Bone marrow (tissue), 2 donors: Measurements from ENCODE around the gene CTAGE15.
"Not testable (repeated sequence)": the region's sequence is repeated elsewhere in the genome, so short reads cannot be mapped to it uniquely, and the experiment has no call there.

Source experiments
- DNase-seq, 2 donors: peaks; one replicate each; lab custom pipeline; 2025; lab: John Stamatoyannopoulos, UW

Gene CTAGE15, protein sequence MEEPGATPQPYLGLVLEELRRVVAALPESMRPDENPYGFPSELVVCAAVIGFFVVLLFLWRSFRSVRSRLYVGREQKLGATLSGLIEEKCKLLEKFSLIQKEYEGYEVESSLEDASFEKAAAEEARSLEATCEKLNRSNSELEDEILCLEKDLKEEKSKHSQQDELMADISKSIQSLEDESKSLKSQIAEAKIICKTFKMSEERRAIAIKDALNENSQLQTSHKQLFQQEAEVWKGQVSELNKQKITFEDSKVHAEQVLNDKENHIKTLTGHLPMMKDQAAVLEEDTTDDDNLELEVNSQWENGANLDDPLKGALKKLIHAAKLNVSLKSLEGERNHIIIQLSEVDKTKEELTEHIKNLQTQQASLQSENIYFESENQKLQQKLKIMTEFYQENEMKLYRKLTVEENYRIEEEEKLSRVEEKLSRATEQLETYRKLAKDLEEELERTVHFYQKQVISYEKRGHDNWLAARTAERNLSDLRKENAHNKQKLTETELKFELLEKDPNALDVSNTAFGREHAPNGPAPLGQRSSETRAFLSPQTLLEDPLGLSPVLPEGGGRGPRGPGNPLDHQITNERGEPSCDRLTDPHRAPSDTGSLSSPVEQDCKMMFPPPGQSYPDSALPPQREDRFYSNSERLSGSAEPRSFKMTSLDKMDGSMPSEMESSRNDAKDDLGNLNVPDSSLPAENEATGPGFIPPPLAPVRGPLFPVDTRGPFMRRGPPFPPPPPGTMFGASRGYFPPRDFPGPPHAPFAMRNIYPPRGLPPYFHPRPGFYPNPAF

DNA sequence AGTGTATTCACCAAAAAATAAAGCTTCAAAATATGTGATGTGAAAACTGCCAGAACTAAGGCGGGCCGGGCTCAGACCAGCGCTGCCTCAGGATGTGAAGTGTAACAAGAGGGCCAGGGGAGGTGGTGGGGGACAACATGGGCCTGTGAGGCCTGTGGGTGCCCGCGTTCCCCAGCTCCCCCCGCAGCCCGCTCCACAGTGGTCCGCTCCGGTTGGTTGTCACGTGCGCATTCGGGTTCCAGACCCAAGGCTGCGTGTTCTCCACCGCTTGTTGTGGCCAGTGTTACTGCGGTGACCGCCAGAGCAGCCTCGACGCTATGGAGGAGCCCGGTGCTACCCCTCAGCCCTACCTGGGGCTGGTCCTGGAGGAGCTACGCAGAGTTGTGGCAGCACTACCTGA, at the start of gene CTAGE15:
TSS of gene CTAGE15 (plus strand) at position 301 of the 400 bp plus-strand sequence. CDS start at position 318, 17 bp downstream.
- not testable (repeated sequence) for DNase-seq

DNA sequence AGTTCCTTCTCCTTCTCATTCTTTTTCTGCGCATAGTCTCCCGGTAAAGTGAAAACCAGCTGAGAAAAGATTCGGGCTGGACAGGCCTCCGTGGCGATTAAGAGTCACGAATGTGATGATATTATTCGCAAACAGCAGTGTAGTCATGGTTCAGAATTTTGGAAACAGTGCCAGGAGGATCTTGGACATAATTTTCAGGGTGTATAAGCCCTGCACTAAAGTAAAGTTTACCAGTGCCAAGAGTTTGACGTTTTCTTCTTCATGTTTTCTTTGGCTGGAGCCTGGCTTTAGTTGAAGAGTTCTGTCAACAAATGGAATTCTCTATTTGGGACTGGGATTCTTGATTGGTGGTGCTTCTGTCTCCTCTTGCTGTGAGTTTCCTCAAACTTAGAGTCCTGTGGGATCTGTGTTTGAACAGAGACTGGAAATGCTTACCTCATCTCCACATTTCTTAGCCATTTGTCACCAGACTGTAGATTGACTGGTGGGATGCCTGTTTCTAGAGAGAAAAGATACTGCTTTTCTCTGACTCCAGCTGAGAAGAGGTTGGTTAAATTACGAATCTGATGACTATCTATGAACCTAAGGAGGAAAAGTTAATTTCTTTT, 49.2 kb upstream of the CTAGE15 start:
- not testable (repeated sequence) for DNase-seq

DNA sequence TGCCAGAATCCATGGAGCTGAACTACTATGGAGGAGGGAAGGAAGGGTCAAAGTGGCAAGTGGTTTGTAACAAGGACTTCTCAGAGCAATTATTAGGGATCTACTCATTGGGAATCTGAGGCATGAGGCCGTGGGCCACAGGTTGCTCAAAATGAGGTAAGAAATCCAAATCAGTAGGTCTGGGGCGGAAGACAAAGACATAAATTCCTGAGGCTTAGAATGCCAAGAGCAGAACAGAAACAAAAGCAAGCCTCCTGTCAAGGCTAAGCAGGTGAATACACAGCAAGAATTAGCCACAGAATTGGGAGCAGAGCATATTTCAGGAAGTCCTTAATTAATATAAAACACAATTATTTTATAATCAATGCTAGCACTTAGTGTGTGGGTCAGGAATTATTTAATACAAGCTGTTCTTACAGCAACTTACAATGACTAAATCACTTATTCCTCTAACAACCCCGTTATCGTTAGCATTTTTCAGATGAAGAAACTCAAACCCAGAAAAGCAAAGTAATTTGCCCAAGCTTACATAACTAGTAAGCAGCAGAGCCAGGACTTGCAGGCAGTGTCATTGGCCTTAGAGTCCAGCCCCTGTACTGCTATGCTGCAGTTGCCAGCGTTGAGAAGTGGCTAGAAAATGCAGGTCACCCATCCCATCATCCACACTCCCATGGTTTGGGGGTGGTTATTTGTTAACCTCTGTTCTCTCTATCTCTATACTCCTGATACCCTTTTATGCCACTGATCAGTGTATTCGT, 40.3 kb upstream of the CTAGE15 start:
- DNase-seq = not testable (repeated sequence)

DNA sequence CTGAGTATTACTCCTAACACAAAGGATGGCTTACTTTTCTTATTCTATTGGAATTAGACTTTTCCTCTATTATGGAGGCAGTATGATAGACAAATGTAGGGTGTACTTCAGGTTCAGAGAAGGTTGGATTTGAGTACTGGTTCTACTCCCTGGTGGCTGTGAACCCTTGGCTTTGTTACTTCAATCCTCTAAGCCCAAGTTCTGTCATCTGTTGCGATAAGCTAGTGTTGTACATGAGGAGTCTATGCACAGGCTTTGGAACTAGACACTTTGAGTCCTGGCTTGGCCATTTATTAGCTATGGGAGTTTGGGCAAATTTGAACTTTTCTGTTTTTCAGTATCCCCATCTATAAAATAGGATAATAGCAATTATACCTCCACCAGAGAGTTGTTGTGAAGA, 39.7 kb upstream of the CTAGE15 start:
- DNase-seq = not testable (repeated sequence)

DNA sequence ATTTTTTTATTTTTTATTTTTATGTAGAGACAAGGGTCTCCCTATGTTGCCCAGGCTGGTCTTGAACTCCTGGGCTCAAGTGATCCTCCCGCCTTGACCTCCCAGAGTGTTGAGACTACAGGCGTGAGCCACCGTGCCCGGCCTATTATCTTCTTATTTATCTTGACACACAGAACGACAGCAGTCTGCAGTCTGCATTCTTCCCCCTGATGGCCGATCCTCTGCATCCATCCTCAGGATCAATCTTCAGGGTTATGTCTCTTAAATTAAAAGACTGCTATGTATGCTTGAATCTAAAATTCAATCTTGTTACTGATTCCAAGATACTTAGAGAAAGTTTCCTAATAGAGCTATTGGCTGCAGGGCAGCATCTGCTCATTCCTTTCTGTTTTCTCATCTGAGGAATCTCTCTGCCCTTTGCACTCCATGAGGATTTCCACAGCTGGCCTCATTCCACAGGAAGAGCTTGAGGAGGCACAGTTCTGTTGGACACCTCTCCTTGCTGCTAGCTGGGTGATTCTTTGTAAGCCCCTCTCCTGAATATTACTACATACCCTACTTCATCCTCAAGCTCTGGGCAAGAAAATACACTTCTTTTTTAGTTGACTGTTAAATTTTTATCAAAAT, 38.3 kb upstream of the CTAGE15 start:
- not testable (repeated sequence) for DNase-seq

DNA sequence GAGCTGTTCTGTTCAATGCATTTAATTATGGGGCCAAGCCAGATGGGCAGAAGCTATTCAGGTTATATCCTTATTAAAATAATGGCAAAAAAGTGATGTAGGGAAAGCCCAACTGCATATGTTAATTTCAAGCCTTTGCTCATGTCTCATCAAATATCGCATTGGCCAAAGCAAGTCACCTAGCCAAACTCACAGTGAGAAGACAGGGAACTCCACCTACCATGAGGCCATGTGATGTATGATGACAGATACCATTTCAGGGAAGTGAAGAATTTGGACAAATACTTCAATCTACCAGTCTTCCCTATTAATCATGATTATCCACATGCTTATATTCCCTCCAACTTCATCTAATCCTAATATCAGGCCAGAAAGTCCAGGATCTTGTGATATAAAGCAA, 35.2 kb upstream of the CTAGE15 start:
- DNase-seq = not testable (repeated sequence)

DNA sequence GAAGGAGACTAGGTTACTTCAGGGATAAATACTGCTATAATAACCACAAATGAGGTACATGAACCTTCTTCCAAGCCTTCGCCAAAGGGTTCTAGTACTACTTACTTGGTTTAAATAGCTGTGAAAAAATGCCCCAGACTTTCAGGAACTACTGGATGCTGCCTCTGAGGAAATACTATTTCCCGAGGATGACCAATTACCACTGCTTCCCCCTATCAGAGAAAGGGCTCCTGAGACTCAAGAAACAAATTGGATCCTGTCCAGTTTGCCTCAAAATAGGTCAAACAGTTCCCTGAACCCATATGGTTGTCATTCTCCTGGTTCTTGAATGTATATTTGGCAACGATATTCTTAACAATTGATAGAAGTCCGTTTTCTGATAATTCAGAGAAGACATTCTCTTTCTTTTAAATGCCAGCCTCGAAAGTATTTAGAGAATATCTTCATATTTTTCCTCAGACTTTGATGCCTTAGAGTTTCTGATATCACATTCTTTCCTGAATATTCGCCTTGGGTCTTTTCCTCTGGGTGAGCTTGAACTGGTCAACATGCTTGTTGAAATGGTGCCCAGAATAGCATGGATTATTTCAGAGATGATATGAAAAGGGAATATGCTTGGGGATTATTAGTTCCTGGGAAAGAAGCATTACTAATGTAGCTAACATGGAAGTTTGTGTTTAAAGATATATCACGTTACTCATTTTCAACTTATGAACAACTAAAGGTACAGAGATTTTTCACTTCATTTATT, 28.1 kb upstream of the CTAGE15 start:
- DNase-seq = not testable (repeated sequence)

DNA sequence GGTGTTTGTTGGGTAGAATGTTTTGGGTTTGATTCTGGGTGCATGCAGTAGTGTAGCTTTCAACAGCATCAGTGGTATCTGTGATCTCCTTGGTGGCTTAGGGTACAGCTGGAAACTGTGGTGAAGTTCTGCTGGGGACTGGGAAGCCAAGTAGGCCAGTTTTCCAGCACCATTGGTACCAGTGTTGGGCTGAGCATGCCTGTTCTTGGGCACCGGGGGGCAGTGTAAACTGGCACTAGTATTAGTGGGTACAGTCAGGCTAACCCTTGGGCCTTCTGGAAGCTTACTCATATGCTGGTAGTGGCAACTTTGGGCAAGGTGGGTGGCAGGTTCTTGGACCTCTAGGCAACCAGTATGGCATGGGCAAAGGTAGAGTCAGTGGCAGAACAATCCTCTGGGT, 15.6 kb upstream of the CTAGE15 start:
- DNase-seq = not testable (repeated sequence)

DNA sequence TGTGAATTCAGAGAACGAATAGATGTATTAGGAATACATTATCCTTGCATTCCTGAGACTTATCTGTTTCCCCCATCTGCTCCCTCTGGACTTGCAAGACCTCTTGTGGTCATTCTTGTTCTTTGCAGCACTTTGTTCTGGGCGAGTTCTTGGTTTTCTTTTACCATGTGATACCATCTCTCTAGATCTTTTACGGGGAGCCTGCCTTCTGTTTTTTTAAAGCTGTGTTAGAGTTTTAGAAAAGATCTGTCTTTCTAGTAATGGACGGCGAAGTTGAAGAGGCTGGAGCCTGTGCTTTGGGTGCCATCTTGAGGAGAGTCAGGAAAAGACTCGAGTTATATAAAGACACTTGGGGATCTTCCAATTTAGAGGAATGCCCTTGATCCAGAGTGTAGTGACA, 8.3 kb upstream of the CTAGE15 start:
- DNase-seq = not testable (repeated sequence)

DNA sequence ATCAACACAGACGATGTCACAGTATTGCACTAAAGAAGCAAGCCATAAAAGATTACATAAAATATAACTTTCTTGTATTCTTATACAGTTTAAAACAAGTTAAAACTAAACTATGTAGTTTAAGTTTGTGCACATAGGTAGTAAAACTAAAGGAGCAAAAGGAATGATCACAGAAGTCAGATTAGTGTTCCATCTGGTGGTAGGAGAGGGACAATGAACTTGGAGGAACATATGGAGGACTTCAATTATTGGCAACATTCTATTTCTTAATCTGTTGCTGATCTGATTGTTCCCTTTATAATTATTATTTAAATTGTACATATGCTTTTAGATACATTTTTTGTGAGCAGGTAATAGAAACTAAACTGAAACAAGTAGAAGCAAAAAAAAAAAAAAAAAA, 5.6 kb upstream of the CTAGE15 start:
- DNase-seq = not testable (repeated sequence)

DNA sequence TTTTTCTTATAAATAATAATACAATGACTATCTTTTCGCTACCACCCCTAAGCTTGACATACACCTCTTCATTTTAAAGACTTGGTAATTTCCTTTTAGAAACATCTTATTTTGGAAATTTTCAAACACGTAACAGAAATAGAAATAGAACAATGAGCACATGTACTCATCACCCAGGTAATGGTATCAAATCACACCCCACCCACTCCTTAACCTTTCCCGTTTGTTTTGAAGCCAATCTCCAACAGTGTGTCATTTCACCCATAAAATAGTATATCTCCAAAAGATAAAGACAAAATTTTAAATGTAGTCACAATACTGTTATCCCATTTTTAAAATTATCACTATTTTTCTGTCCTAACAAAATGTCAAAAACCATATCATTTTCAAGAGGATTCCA, 16.6 kb downstream of the CTAGE15 start:
- DNase-seq = not testable (repeated sequence)

DNA sequence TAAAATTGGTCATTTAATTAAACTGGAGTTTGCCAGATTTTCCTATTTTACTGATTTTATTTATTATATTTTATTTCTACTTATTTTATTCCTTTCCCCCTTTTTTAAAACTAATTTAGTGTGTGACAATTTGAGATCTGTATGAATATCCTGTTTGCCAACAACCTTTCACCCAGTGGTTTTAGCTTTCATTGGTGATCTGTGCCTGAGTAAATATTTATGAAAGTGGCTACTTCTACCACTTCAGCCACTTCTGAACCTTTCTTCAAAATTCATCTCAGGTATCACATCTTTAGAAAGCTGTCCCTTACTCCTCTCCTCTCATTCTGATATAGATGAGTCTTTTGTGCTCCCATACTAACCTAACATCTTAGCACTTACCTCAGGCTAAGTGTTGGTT, 18.3 kb downstream of the CTAGE15 start:
- DNase-seq = not testable (repeated sequence)

DNA sequence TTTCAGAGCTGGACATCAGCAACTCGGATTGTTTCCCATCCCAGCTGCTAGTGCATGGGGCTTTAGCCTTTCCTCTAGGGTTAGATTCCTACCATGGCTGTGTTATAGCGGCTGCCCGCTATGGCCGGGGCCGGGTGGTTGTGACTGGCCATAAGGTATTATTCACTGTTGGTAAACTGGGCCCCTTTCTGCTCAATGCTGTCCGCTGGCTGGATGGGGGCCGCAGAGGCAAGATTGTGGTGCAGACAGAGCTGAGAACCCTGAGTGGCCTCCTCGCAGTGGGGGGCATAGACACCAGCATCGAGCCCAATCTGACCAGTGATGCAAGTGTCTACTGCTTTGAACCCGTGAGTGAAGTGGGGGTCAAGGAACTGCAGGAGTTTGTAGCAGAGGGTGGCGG, 26.5 kb downstream of the CTAGE15 start:
- DNase-seq = not testable (repeated sequence)

DNA sequence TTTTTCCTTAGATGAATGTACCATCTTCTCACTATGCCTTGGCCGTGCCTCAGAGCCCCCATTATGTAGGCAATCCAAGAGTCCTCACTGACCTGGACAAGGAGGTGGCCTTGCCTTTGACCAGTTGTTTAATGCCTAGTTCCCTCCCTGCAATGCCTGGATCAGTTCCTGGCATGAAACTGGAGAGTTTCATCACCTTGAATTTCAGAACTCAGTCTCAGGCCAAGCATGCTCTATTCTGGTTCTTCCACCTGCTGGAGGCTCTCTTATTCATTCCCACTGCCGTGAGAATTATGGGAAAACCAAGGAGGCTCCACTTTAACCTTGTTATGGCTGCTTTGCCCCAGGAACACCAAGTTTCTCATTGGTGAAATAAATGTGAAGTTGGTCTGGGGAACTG, 31.9 kb downstream of the CTAGE15 start:
- not testable (repeated sequence) for DNase-seq

DNA sequence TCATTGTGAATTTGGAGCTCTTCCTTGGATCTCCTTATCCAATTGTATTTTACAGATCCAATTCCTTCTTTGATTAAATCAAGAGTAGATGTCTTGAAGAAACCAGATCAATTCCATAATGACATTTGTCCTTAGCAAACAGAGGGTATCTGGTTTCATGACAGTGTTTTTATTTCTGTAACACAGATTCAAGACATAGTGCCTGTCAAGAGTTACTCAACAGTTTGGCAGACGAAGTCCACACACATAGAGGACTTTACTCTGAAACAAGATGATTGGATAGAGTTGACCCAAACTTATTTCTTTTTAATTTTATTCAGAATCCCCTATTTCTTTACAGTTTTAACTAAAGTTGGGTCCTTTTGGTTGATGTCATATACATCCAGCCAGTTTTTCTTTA, 34.5 kb downstream of the CTAGE15 start:
- DNase-seq = not testable (repeated sequence)

DNA sequence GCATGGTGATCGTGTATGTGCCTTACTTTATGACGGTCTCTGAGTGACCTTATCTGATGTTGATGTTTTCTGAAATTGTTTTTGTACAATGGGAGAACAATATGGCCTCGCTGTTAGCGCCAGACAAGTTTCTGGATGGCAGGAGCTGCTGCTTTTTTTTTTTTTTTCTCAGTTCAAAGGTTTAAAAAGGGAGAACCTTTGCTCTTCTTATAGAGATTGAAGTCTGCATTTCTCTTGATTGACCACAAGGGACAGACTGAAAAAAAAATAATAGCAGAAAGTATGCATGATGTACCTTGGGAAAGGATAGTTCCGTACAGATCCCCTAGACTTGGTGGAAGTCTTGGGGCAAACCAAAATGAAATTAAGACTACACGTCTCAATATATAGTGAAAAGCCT, 43.9 kb downstream of the CTAGE15 start:
- not testable (repeated sequence) for DNase-seq

DNA sequence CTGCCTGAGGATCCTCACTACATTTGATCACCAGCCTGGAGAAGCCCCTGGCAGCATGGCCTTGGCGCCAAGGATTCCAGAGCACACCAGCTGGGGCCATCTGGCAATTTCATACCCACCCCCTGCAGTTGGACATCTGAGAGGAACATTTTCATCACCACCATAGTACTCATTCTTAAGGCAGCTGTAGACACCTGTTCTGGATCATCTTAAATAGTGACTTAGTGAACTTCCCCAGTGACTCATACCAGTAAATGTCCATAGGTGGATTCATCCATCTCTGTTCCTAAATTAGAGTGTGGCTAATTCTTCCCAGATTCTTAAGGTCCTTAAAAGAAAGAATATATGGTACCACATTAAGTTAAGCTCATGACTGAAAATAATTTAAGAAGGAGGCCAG, 45.6 kb downstream of the CTAGE15 start:
- not testable (repeated sequence) for DNase-seq

DNA sequence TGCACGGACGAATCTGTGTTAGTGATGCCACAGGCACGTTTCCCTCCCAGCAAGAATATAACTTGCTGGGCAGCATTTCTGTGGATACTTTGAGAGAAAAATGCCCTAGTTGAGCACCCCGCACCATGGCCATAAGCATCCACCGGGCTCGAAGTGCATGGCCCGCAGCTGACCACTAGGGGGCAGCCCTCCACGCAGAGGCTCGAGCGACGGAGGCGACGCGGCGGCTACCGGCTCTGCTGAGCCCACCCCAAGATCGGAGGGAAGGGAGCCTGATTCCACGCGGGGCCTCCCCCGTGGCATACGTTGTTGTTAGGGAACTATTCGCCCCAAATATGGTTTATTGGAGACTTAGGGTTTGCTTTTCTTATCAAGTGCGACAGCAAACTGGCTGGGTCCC, 48.5 kb downstream of the CTAGE15 start:
- DNase-seq = not testable (repeated sequence)

DNA sequence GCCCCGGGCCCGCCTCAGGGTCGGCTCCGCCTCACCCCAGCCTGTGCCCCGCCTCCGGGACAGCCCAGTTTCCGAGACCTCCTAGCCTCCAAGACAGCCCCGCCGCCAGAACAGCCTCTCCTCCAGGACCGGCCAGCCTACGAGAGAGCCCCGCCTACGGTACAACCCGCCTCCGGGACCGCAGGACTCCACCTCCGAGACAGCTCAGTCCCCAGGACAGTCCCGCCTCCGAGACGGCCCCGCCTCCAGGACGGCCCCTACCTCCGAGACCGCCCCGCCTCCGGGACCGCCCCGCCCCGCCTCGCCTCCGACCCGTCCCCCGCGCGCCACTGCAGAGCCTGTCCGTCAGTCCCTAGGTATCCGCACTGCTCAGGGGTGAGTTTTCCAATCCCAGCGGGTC, 49.0 kb downstream of the CTAGE15 start, which contains the start of gene TCAF2:
TSS of gene TCAF2 (plus strand) at position 329 of the 400 bp plus-strand sequence.
- DNase-seq = not testable (repeated sequence)

DNA sequence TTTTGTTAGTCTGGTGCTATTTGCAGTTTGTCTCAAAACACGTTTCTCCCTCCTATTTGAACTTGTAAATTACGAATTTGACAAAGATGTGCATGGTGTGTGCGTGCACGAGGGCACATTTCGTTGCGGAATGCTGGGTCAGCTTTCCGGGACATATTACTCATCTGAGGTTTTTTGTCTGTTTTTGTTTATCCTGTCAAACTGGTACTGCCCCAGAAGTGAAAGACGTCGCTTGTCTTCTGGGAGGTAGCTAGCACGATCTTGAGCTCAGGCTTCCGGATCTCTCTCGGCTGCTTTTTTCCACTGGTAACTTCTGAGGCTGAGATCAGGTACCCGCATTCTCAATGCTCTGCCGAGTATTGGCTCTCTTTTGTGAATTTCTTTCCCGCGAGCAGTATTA, 49.6 kb downstream of the CTAGE15 start:
- not testable (repeated sequence) for DNase-seq
